Fibroblast of lung (primary cell): ENCODE measurements around the gene NUMBL.

Experiments used
- CTCF ChIP-seq, 2 donors: IDR thresholded peaks in 1 of 2; conservative IDR thresholded peaks in 1 of 2; 1 replicate in 1 of 2; 2 replicates in 1 of 2; pipeline ENCODE4 v1.5.1; 2011 to 2012; ENCODE audit warnings: low read length in 2 of 2, control low read depth in 1 of 2, inconsistent platforms in 1 of 2, low read depth in 1 of 2, mild to moderate bottlenecking in 1 of 2
- EZH2 ChIP-seq: IDR thresholded peaks from 2 replicates; pipeline ENCODE4 v1.5.1; 2012; ENCODE audit warnings: low read length, control low read depth, mild to moderate bottlenecking; ENCODE audit errors: missing control alignments

GRCh38 chr19:40704491-40705361, 14.3 kb upstream of the NUMBL start:
- TF ChIP-seq CTCF (conservative IDR thresholded peaks at IDR 0.05 in 1 of 2, IDR thresholded peaks at IDR 0.05 in 1 of 2; ENCODE audit: low read depth in 1 of 2, low read length in 2 of 2) (no peak), EZH2 (no peak)
